DLD1 (cell line): ENCODE results near the gene PLCE1.

Source experiments
- in situ Hi-C: cut with HindIII; loops from 2 replicates; pipeline ENCODE4 v1.10.0; 2017; ENCODE audit warnings: low sequenced_read_pairs

The PLCE1 gene

GRCh38 chr10:93993782-93994437, at the start of gene PLCE1:
TSS of gene PLCE1 (plus strand) at chr10:93993931. CDS start at chr10:94031047, 37,116 bp downstream.
- in situ Hi-C loops: no loop called here

GRCh38 chr10:93945819-93946218, 47.9 kb upstream of the PLCE1 start:
- in situ Hi-C loops: no loop called here

- in situ Hi-C loops: no loop called here
These were observed 46.7 kb upstream of the PLCE1 start for GRCh38 chr10:93947055-93947454.

- in situ Hi-C loops: no loop called here
These were observed 46.2 kb upstream of the PLCE1 start for GRCh38 chr10:93947524-93947923.

GRCh38 chr10:93951905-93952304, 41.8 kb upstream of the PLCE1 start:
- in situ Hi-C loops: loop anchor here (25.0 kb wide), 1 partner anchor 185 kb away; no protein-coding TSS in a partner anchor

- in situ Hi-C loops: loop anchor here (25.0 kb wide), 1 partner anchor 183 kb away; no protein-coding TSS in a partner anchor
These were observed 39.4 kb upstream of the PLCE1 start for GRCh38 chr10:93954299-93954698.

- in situ Hi-C loops: loop anchor here (25.0 kb wide), 1 partner anchor 182 kb away; no protein-coding TSS in a partner anchor
These were observed 38.9 kb upstream of the PLCE1 start for GRCh38 chr10:93954726-93955363.

- in situ Hi-C loops: loop anchor here (25.0 kb wide), 1 partner anchor 178 kb away; no protein-coding TSS in a partner anchor
These were observed 34.9 kb upstream of the PLCE1 start for GRCh38 chr10:93958834-93959233.

- in situ Hi-C loops: loop anchor here (25.0 kb wide), 1 partner anchor 176 kb away; no protein-coding TSS in a partner anchor
These were observed 32.7 kb upstream of the PLCE1 start for GRCh38 chr10:93960988-93961387.

- in situ Hi-C loops: loop anchor here (25.0 kb wide), 1 partner anchor 174 kb away; no protein-coding TSS in a partner anchor
These were observed 30.8 kb upstream of the PLCE1 start for GRCh38 chr10:93962973-93963372.

GRCh38 chr10:93963434-93963833, 30.3 kb upstream of the PLCE1 start:
- in situ Hi-C loops: loop anchor here (25.0 kb wide), 1 partner anchor 174 kb away; no protein-coding TSS in a partner anchor

- in situ Hi-C loops: loop anchor here (25.0 kb wide), 1 partner anchor 171 kb away; no protein-coding TSS in a partner anchor
These were observed 27.8 kb upstream of the PLCE1 start for GRCh38 chr10:93965911-93966310.

GRCh38 chr10:93967756-93968155, 26.0 kb upstream of the PLCE1 start:
- in situ Hi-C loops: loop anchor here (25.0 kb wide), 1 partner anchor 170 kb away; no protein-coding TSS in a partner anchor

GRCh38 chr10:93968540-93968945, 25.2 kb upstream of the PLCE1 start:
- in situ Hi-C loops: loop anchor here (25.0 kb wide), 1 partner anchor 169 kb away; no protein-coding TSS in a partner anchor

GRCh38 chr10:93970433-93971010, 23.2 kb upstream of the PLCE1 start:
- in situ Hi-C loops: loop anchor here (25.0 kb wide), 1 partner anchor 167 kb away; no protein-coding TSS in a partner anchor

- in situ Hi-C loops: loop anchor here (25.0 kb wide), 1 partner anchor 163 kb away; no protein-coding TSS in a partner anchor
These were observed 19.8 kb upstream of the PLCE1 start for GRCh38 chr10:93973748-93974445.

GRCh38 chr10:93977442-93977841, 16.3 kb upstream of the PLCE1 start:
- in situ Hi-C loops: no loop called here

GRCh38 chr10:93980486-93980885, 13.2 kb upstream of the PLCE1 start:
- in situ Hi-C loops: no loop called here

GRCh38 chr10:93991114-93991513, 2.6 kb upstream of the PLCE1 start:
- in situ Hi-C loops: no loop called here

- in situ Hi-C loops: no loop called here
These were observed 2.0 kb upstream of the PLCE1 start for GRCh38 chr10:93991596-93992284.
